H1 (cell line): ENCODE data around the gene EPN2. TPM values are rescaled to one million over a fixed set of nuclear protein-coding genes. Genes with fewer than 3 reads are reported as not detected.

Experiments used
- CTCF ChIA-PET: fragments of 300-600 bp; sonication (Branson Sonifier 250); formaldehyde crosslinking; loops from one replicate; lab custom pipeline; 2021; ENCODE audit not compliant: partially characterized antibody; lab: Charles Lee
- POLR2A ChIA-PET: fragments of 300-600 bp; sonication (Branson Sonifier 250); formaldehyde crosslinking; loops from one replicate; lab custom pipeline; 2021; ENCODE audit warnings: inconsistent platforms; ENCODE audit not compliant: partially characterized antibody; lab: Charles Lee
- DNase-seq, 2 experiments: peaks; one replicate each; pipeline versions ENCODE4 v3.0.0 to v3.0.0-alpha.2; 2010 to 2022; ENCODE audit warnings: low spot score in 2 of 2, low read depth in 1 of 2, mixed read lengths in 1 of 2
- FAIRE-seq: peaks from 2 replicates; lab custom pipeline; 2011; peaks lifted over from hg19 to GRCh38; lab: Jason Lieb, UNC
- H2AFZ ChIP-seq: 2 replicates; pipeline ENCODE4 v1.8.1; 2012; ENCODE audit warnings: low read length, inconsistent platforms
- H2AK5ac ChIP-seq: 2 replicates; pipeline ENCODE4 v1.6.1; 2013; ENCODE audit warnings: low read depth, low read length
- H2BK120ac ChIP-seq: replicated peaks from 2 replicates; pipeline ENCODE3; 2013; ENCODE audit warnings: low read depth, low read length, inconsistent platforms
- H2BK12ac ChIP-seq: 2 replicates; pipeline ENCODE4 v1.6.1; 2013; ENCODE audit warnings: low read depth, low read length
- H2BK15ac ChIP-seq: 2 replicates; pipeline ENCODE4 v1.6.1; 2013; ENCODE audit warnings: low read length
- H2BK20ac ChIP-seq: 2 replicates; pipeline ENCODE4 v1.6.1; 2013; ENCODE audit warnings: low read length
- H2BK5ac ChIP-seq: 2 replicates; pipeline ENCODE4 v1.6.1; 2013; ENCODE audit warnings: low read depth, low read length
- H3K14ac ChIP-seq: 2 replicates; pipeline ENCODE4 v1.6.1; 2013; ENCODE audit warnings: inconsistent platforms; ENCODE audit not compliant: insufficient read length
- H3K18ac ChIP-seq: 2 replicates; pipeline ENCODE4 v1.6.1; 2013; ENCODE audit warnings: low read length; ENCODE audit errors: extremely low read depth
- H3K23ac ChIP-seq: 2 replicates; pipeline ENCODE4 v1.6.1; 2013; ENCODE audit warnings: inconsistent platforms; ENCODE audit not compliant: insufficient read length
- H3K23me2 ChIP-seq: 2 replicates; pipeline ENCODE4 v1.6.1; 2013; ENCODE audit warnings: low read depth, low read length
- H3K27ac ChIP-seq: 2 replicates; pipeline ENCODE4 v1.6.1; 2011; ENCODE audit warnings: low read depth, low read length, inconsistent platforms
- H3K27me3 ChIP-seq, 4 experiments: replicated peaks in 1 of 4; 1 replicate in 1 of 4; 2 replicates in 3 of 4; pipeline versions ENCODE4 v1.6.1 to v1.8.1; 2011 to 2013; ENCODE audit warnings: low read length in 3 of 4, mild to moderate bottlenecking in 3 of 4, inconsistent platforms in 2 of 4, mixed read lengths in 2 of 4, moderate library complexity in 1 of 4; ENCODE audit not compliant: control insufficient read depth in 3 of 4, insufficient read depth in 3 of 4; ENCODE audit errors: extremely low read depth in 1 of 4
- H3K36me3 ChIP-seq, 4 experiments: 2 replicates each; pipeline versions ENCODE4 v1.6.1 to v1.8.1; 2011 to 2013; ENCODE audit warnings: mild to moderate bottlenecking in 4 of 4, low read length in 3 of 4, moderate library complexity in 2 of 4, control low read depth in 1 of 4, inconsistent platforms in 1 of 4; ENCODE audit not compliant: insufficient read depth in 4 of 4, control insufficient read depth in 2 of 4
- H3K4ac ChIP-seq: replicated peaks from 2 replicates; pipeline ENCODE3; 2013; ENCODE audit warnings: low read length, low read depth, mixed read lengths, inconsistent platforms; ENCODE audit not compliant: insufficient read length
- H3K4me1 ChIP-seq, 4 experiments: replicated peaks in 1 of 4; 1 replicate in 1 of 4; 2 replicates in 3 of 4; pipeline versions ENCODE4 v1.6.1 to v1.8.1; 2011 to 2013; ENCODE audit warnings: low read length in 3 of 4, inconsistent platforms in 2 of 4, mixed read lengths in 1 of 4; ENCODE audit not compliant: insufficient read depth in 4 of 4, control insufficient read depth in 3 of 4
- H3K4me2 ChIP-seq, 2 experiments: 2 replicates each; pipeline versions ENCODE4 v1.6.1 to v1.8.1; 2011 to 2013; ENCODE audit warnings: low read depth in 2 of 2, low read length in 2 of 2, control low read depth in 1 of 2, inconsistent platforms in 1 of 2, mild to moderate bottlenecking in 1 of 2; ENCODE audit not compliant: insufficient read depth in 1 of 2
- H3K4me3 ChIP-seq, 4 experiments: fragments of 200-600, 300-600 bp in 1 of 4; sonication (generic), shearing (Covaris generic), sonication (Bioruptor Twin) in 1 of 4; 2 replicates each; pipeline versions ENCODE4 v1.5.1 to v1.8.1; 2011 to 2016; ENCODE audit warnings: low read length in 4 of 4, low read depth in 3 of 4, control low read depth in 2 of 4, inconsistent platforms in 2 of 4, mild to moderate bottlenecking in 2 of 4, mixed read lengths in 1 of 4, moderate library complexity in 1 of 4; ENCODE audit not compliant: insufficient read depth in 2 of 4; ENCODE audit errors: extremely low read depth in 1 of 4
- H3K56ac ChIP-seq: replicated peaks from 2 replicates; pipeline ENCODE3; 2013; ENCODE audit warnings: low read depth, mild to moderate bottlenecking, mixed read lengths, low read length, inconsistent platforms; ENCODE audit not compliant: insufficient read length
- H3K79me1 ChIP-seq: 2 replicates; pipeline ENCODE4 v1.6.1; 2013; ENCODE audit warnings: low read depth, low read length, control low read depth
- H3K79me2 ChIP-seq, 2 experiments: 2 replicates each; pipeline versions ENCODE4 v1.6.1 to v1.8.1; 2012 to 2013; ENCODE audit warnings: low read length in 2 of 2, mild to moderate bottlenecking in 2 of 2, inconsistent platforms in 1 of 2; ENCODE audit not compliant: insufficient read depth in 2 of 2, control insufficient read depth in 1 of 2
- H3K9ac ChIP-seq, 4 experiments: replicated peaks in 1 of 4; 1 replicate in 1 of 4; 2 replicates in 3 of 4; pipeline versions ENCODE4 v1.6.1 to v1.8.1; 2011 to 2013; ENCODE audit warnings: low read depth in 3 of 4, low read length in 3 of 4, control low read depth in 2 of 4, mild to moderate bottlenecking in 2 of 4, moderate library complexity in 2 of 4, inconsistent platforms in 1 of 4; ENCODE audit errors: extremely low read depth in 1 of 4
- H3K9me3 ChIP-seq, 2 experiments: 2 replicates each; pipeline versions ENCODE4 v1.6.1 to v1.8.1; 2012 to 2013; ENCODE audit warnings: mild to moderate bottlenecking in 2 of 2, moderate library complexity in 2 of 2, control low read depth in 1 of 2, inconsistent platforms in 1 of 2, low read depth in 1 of 2, low read length in 1 of 2, mixed read lengths in 1 of 2; ENCODE audit not compliant: insufficient read depth in 2 of 2
- H4K20me1 ChIP-seq, 2 experiments: replicated peaks in 1 of 2; 2 replicates each; pipeline versions ENCODE3 to v1.8.1; 2011 to 2013; ENCODE audit warnings: inconsistent platforms in 2 of 2, low read length in 2 of 2, mild to moderate bottlenecking in 1 of 2; ENCODE audit not compliant: insufficient read depth in 2 of 2, control insufficient read depth in 1 of 2
- H4K5ac ChIP-seq: 2 replicates; pipeline ENCODE4 v1.6.1; 2013; ENCODE audit warnings: low read length, low read depth, mixed read lengths, inconsistent platforms; ENCODE audit not compliant: insufficient read length
- H4K8ac ChIP-seq: 2 replicates; pipeline ENCODE4 v1.8.0; 2013; ENCODE audit warnings: mild to moderate bottlenecking, moderate library complexity, low read length, inconsistent platforms; ENCODE audit not compliant: insufficient read depth; ENCODE audit errors: extremely low read depth
- H4K91ac ChIP-seq: replicated peaks from 2 replicates; pipeline ENCODE3; 2013; ENCODE audit warnings: low read length, mixed read lengths, inconsistent platforms; ENCODE audit not compliant: insufficient read length
- BACH1 ChIP-seq: IDR thresholded peaks from 2 replicates; pipeline ENCODE4 v1.6.1; 2012; ENCODE audit warnings: low read length, improper control_type of control experiment
- CHD2 ChIP-seq: IDR thresholded peaks from 2 replicates; pipeline ENCODE4 v1.6.1; 2012; ENCODE audit warnings: low read length, improper control_type of control experiment
- FOSL1 ChIP-seq: IDR thresholded peaks from 2 replicates; pipeline ENCODE4 v1.6.1; 2011; ENCODE audit warnings: mild to moderate bottlenecking, low read depth, low read length, moderate library complexity; ENCODE audit not compliant: insufficient read depth
- KDM5A ChIP-seq: fragments of 200-600 bp; IDR thresholded peaks from 2 replicates; pipeline ENCODE4 v1.7.1; 2012; ENCODE audit warnings: mild to moderate bottlenecking, low read length, inconsistent platforms, mixed read lengths
- NANOG ChIP-seq: IDR thresholded peaks from 2 replicates; pipeline ENCODE4 v1.6.1; 2011; ENCODE audit warnings: low read length, low read depth, mild to moderate bottlenecking, inconsistent platforms; ENCODE audit not compliant: insufficient read depth, poor library complexity, severe bottlenecking
- POLR2A ChIP-seq, 2 experiments: IDR thresholded peaks; 1 replicate in 1 of 2; 2 replicates in 1 of 2; pipeline ENCODE4 v1.6.1; 2011; ENCODE audit warnings: low read depth in 2 of 2, low read length in 2 of 2, mild to moderate bottlenecking in 2 of 2; ENCODE audit errors: control extremely low read depth in 1 of 2
- RBBP5 ChIP-seq: IDR thresholded peaks from 2 replicates; pipeline ENCODE4 v1.7.1; 2012; ENCODE audit warnings: low read depth, mild to moderate bottlenecking, inconsistent platforms, low read length, moderate library complexity, borderline replicate concordance
- SAP30 ChIP-seq: fragments of 300-600 bp; sonication (generic); IDR thresholded peaks from 2 replicates; pipeline ENCODE4 v1.7.1; 2012; ENCODE audit warnings: low read length, moderate library complexity, mild to moderate bottlenecking, inconsistent platforms; ENCODE audit not compliant: insufficient read depth, insufficient replicate concordance
- SIRT6 ChIP-seq: IDR thresholded peaks from one replicate; pipeline ENCODE4 v1.7.1; 2012; ENCODE audit warnings: low read length, inconsistent platforms
- SP1 ChIP-seq: IDR thresholded peaks from 2 replicates; pipeline ENCODE4 v1.6.1; 2011; ENCODE audit warnings: low read depth, low read length
- SUZ12 ChIP-seq: fragments of 200-600 bp; sonication (generic); IDR thresholded peaks from 2 replicates; pipeline ENCODE4 v1.6.1; 2012; ENCODE audit warnings: mild to moderate bottlenecking, inconsistent platforms, low read length, moderate library complexity, mixed read lengths
- WGBS, 2 experiments: shearing (Covaris generic) in 1 of 2; methylation state at CpG; one replicate each; pipeline versions ENCODE4 v1.1.6 to v1.1.7; 2013 to 2015; ENCODE audit warnings: low lambda C conversion rate in 2 of 2, mixed read lengths in 2 of 2, inconsistent platforms in 1 of 2, low coverage in 1 of 2, missing lambda C conversion rate in 1 of 2; ENCODE audit not compliant: insufficient replicate concordance in 2 of 2, insufficient coverage in 1 of 2, insufficient read length in 1 of 2; ENCODE audit errors: extremely low coverage in 1 of 2, missing lambda C conversion rate in 1 of 2; 5-methylcytosine and 5-hydroxymethylcytosine counted together
- polyA plus RNA-seq, 7 experiments: library from polyadenylated mRNA; depleted of rRNA in 3 of 7; stranded (reverse) in 5 of 7; unstranded in 2 of 7; fragments of >200 nt in 5 of 7; fragments of 200-250 nt in 2 of 7; gene quantifications; 1 replicate in 5 of 7; 2 replicates in 1 of 7; 4 replicates in 1 of 7; pipeline versions ENCODE4 v1.2.1 to v1.2.3, GENCODE V29; 2011 to 2013; ENCODE audit warnings: missing spikeins in 2 of 7, mixed read lengths in 2 of 7
- total RNA-seq: library from RNA; stranded (reverse); fragmentation: NEBNext Ultra II Directional; extraction: Animal tissue kit (Norgen Biotek cat#: 25700); gene quantifications from 2 replicates; pipeline ENCODE4 v1.2.1, GENCODE V29; 2021

EPN2 gene
- total and polyA plus RNA-seq, 2 of the 8 experiments (the other 6 are each of a cell fraction or from before 2014, with no cell fraction given): 28.7 to 55.8 TPM

DNA sequence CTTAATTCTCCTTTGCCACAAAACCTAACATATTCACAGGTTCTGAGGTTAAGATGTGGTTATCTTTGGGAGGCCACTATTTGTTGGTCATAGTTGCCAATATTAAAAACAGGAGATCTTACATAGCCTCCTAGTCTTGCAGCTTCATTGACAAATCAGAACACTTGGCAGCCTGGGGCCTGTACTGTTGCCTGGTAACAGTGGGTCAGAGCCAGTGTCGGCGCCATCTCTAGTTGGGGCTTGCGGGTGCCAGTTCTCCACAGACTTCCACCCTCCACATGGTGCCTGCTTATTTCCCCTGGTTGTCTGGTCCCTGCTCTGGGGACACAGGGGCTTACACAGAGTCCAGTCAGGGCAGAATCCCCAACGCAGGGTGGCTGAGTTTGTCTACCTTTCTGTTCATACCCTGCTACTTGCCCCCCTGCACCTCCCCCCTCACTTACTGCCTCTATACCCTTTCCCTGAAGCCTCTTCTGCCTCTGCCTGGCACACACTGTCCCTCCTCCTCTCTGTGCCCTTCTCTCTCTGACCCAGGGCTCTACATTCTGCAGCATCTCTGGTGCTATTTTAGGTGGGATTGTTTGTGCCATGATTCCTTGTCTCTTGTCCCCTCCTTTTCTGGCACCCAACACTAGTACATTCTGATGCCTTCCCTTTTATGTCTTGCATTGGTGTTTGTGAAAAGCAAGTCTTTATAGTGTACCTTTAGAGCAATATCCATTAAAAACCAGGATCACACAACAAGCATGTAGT is 13.4 kb downstream of the EPN2 start:
- ChIA-PET CTCF (interaction anchor here (1.1 to 1.8 kb wide), 3 partner anchors 18 to 87 kb away, joined by 3 to 4 read pairs (median 3); no protein-coding TSS in a partner anchor), POLR2A (interaction anchor here (0.6 to 0.9 kb wide), 3 partner anchors 66 to 533 kb away, joined by 3 to 5 read pairs (median 3); no protein-coding TSS in a partner anchor)
- no peak overlapping the region for H3K9ac ChIP-seq
- H3K23me2 ChIP-seq: peaks cover 2% of the 10 kb centered on the region; the same call in 1 of the 2 replicates
- H3K56ac ChIP-seq: no peak overlapping the region
- H3K4ac ChIP-seq: no peak overlapping the region
- H4K20me1 ChIP-seq: peaks cover 4 to 25% of the 10 kb centered on the region in 2 experiments
- FAIRE-seq: no peak
- H2AFZ ChIP-seq: no peak overlapping the region
- no peak overlapping the region for H3K4me2 ChIP-seq
- peaks cover 0 to 4% of the 10 kb centered on the region in 2 experiments; a peak in 1 of 4 replicates for H3K9me3 ChIP-seq
- no peak overlapping the region for H3K23ac ChIP-seq
- no peak overlapping the region for H2BK20ac ChIP-seq
- H2BK5ac ChIP-seq: no peak overlapping the region
- H3K27me3 ChIP-seq: no peaks in the 10 kb centered on the region
- no peak overlapping the region for H3K14ac ChIP-seq
- WGBS, 2 experiments: 91% methylated on average over 4 of the region's 4 CpGs; no CpG with 5 or more reads in 1 of the 2 experiments
- no peak for DNase-seq
- H4K5ac ChIP-seq: no peak overlapping the region
- no peak overlapping the region for H2AK5ac ChIP-seq
- H3K27ac ChIP-seq: no peak overlapping the region
- no peaks in the 10 kb centered on the region; a peak in 1 of 8 replicates for H3K36me3 ChIP-seq
- H3K79me2 ChIP-seq: peaks cover 12 to 83% of the 10 kb centered on the region in 2 experiments
- no peak for TF ChIP-seq CHD2
- TF ChIP-seq FOSL1: no peak
- TF ChIP-seq BACH1: no peak
- TF ChIP-seq KDM5A: no peak
- TF ChIP-seq SIRT6: no peak
- no peak for TF ChIP-seq NANOG
- no peak for TF ChIP-seq SUZ12
- no peak for TF ChIP-seq POLR2A (IDR thresholded peaks at IDR 0.05; ENCODE audit: control extremely low read depth in 1 of 2, low read depth in 2 of 2, low read length in 2 of 2)
- no peak for TF ChIP-seq SP1
- no peak for TF ChIP-seq SAP30
- no peak for TF ChIP-seq RBBP5
- H3K18ac ChIP-seq: no peak overlapping the region
- no peak overlapping the region for H3K4me3 ChIP-seq
- H4K8ac ChIP-seq: no peak overlapping the region
- no peak overlapping the region for H4K91ac ChIP-seq
- H2BK12ac ChIP-seq: no peak overlapping the region
- H2BK15ac ChIP-seq: no peak overlapping the region
- no peak overlapping the region for H2BK120ac ChIP-seq
- H3K79me1 ChIP-seq: peaks cover 26% of the 10 kb centered on the region
- peaks cover 2 to 5% (median 4%) of the 10 kb centered on the region in 4 experiments; a peak in 4 of 7 replicates for H3K4me1 ChIP-seq
